Suppressor macrophage (primary cell): Measurements from ENCODE around the gene CARD10.
A peak's percentile ranks its signal among the peaks of the same experiment; 100 is the strongest.
"Not testable (repeated sequence)": the region's sequence is repeated elsewhere in the genome, so short reads cannot be mapped to it uniquely, and the experiment has no call there.

ENCODE experiments used
- DNase-seq, 4 experiments: peaks; one replicate each; pipeline ENCODE4 v3.0.0-alpha.2; 2020 to 2022

CARD10 gene

DNA sequence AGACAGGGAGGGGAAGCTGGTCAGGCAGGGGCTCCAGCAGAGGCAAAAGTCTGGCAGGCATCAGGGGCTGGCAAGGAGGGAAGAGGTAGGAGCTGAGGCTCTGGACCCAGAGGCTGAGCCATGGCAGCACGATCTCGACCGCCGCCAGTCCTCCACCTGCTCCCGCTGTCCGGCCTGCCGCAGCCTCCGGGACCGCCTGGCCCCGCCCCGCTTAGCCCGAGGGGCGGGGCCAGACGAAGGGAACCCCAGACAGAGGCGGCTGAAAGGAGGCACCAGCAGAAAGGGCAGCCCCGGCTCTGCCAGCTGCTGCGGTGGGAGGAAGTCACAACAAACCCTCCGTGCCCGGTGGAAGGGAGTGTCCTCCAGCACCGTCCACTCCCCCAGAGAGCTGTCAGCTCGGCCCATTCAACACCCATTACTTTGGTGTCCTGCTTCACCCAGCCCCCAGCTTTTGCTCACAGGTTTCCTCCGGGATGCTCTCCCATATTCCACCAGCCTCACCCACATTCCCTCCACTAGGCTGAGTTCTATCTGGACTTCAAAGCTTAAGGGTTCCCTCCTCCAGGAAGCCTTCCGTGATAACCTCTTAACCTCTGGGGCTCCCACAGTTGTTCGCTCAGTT is 32.9 kb downstream of the CARD10 start, which contains the start of gene MFNG:
TSS of gene MFNG (minus strand) at position 161 of the 622 bp plus-strand sequence. CDS start 207 bp downstream, outside the sequence.
- peak; percentile 93 to 96 (median 95) for DNase-seq

DNA sequence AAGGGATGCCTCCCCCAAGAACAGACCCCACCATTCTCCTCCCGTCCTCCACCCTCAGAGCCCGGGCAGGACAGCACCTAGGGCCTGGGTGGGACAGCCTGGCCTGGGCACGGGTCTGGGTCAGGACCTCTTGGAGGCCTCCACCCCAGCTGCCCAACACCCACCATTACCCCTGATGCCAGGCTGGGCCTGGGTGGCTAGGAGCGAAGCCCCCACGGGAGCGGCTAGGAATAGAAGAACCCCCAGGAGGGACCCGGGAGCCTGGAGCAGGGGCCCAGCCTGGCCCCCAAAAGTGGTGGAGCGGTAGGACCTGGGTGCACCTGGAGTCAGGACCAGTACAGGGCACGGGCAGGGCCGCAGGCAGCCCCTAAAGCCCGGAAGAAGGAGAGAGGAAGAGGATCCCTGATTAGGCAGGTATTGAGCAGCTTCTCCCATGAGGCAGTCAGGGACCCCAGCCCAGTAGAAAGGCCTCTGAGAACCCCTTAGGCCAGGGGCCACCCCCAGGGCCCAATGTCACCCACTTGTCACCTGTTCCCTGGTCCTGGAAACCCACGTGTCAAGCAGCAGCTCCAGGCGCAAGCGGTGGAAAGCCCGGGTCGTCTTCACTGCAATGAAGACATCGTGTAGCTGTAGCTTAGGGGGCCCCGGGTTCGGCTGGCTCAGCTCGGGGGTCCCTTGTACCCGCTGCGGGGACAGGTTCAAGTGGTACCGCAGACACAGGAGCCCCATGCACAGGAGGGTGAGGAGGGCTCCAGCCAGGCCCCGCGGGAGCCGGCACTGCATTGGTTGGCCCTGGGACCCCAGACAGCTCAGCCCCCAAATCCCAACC is 33.6 kb downstream of the CARD10 start:
- DNase-seq: peak in 2 of 4 experiments; percentile 12 to 27

DNA sequence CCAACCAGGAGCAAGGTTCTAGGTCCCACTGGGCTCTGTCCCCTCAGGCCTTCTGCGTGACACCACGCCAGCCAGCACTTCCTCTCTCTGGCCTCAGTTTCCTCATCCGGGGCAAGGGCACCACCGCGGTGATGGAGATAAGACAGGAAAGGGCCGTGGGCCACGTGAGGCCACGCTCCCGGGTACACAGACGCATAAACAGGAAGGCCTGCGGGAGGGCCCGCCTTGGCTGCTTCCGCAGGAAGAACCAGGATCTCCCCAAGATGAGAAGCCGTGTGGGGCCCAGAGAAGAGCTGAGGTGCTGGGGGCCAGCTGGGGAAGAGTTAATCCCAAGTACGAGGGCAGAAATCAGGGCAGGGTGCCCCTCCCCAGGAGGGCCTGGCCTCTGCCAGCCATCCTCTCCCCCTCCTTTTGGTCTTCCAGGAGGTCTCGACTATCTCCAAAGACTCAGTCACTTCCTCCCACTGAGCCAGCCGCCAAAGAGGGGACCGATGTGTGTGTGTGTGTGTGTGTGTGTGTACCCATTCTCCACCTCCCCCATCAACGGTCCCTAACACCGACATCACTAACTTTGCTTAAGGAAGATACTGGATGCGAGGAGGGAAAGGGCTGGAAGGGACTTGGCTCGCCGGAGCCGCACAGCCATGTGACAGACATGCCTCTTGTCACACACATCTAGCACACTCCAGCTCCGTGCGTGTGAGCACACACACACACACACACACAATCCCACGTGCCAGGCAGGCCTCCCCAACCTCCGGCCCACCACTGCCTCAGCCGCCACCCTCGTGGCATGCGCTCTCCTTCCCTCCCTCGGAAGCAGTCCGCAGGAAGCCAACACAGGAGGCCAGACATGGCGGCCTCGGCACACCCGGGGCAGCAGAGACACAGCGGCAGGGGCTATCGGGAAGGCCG is 34.5 kb downstream of the CARD10 start:
- DNase-seq: peak; percentile 89 to 95 (median 92)

DNA sequence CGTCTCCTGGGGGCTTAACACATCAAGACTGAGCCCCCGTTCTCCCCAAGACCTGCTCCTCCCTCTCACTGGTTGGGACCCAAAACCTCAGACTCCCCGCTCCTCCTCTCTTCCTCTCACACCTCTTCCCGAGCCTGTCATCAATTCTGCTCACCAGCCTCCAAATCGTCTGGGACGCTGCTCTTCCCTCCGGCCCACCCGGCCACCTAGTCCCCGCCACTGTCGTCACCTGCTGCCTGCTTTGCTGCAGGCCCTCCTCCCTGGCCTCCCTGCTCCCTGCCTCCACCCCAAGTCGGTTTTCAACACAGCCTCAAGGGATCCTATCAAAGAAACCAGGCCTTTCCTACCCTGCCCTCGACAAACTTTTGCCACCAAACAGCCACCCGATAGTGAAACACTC is 36.2 kb downstream of the CARD10 start:
- DNase-seq: no peak

DNA sequence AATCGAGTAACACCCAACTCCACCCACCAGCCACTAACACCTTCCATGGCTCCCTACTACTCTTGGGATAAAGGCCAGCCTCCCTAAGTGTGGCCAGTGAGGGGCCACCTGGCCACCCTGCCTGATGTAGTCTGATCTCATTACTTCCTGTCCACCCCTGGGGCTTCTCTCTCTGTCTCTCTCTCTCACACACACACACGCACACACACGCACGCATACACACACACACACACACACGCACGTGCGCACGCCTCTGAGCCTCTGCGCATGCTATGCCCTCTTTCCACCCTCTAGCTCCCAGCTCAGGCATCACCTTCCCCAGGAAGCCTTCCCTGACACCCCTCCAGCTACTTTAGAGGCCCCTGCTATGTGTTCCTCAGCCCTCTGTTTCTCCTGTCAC is 37.0 kb downstream of the CARD10 start:
- no peak for DNase-seq

DNA sequence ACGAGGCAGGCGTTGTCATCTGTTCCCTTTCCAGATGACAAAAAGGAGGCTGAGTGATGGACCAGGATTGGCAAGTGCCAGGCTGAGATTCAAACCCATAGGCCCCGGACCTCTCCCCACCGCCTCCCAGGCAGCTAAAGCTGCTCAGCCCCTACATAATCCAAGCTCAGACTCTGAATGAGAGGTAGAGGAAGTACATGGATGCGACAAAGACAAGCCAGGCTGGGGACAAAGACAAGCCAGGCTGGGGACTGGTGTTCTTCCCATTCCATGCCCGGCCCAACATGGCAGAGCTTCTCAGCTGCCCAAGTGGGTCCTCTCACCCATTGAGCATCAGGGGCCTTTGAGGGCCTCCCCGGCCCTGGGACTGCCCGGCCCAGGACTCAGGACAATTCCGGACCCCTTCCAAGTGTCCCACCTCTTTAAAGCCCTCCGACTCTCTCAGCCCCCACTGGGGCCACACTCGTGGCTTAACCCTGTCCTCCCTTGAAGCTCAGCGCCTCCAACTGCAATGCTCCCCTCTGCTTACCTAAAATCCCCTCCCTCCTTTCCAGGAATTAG is 37.8 kb downstream of the CARD10 start:
- no peak for DNase-seq

DNA sequence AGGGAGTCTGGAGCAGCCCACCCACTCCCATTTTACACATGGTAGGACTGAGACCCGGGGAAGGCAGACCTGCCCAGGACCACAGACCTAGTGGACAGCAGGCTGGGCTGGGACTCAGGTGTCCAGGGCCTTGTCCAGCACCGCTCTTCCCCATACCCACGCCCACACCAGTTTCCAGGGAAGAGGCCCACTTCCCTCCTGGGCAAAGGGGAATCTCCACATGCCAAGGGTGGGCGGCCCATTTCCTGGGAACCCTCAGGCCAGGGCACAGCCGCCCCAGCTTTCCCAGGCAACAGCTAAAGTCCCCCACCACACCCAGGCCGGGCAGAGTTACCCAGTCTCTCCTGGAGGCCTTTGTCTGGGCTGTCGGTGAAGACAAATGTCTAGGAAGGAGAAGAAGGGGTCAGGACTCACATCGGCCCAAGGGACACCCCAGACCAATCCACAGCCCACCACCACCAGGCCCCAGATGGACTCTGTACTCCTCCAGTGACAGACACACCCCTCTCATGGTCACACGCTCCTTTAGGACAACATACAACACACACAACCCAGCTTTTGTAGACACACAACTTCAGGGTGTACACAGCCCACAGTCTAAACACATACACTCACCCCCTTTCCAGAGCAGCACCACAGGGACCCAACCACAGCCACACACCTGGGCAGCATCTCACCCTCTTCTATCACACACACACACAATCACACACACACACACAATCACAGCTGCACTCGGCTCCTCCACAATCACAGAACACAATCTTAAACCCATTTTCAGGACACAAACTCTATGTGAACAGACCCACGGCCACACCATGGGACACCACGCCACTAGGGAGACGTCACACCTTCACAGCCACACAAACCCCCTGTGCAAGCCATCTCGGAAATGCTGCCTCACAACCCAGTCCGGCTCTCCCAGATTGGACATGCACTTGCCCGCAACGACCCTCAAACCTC is 38.5 kb downstream of the CARD10 start:
- DNase-seq: peak in 2 of 4 experiments; percentile 13 to 37

DNA sequence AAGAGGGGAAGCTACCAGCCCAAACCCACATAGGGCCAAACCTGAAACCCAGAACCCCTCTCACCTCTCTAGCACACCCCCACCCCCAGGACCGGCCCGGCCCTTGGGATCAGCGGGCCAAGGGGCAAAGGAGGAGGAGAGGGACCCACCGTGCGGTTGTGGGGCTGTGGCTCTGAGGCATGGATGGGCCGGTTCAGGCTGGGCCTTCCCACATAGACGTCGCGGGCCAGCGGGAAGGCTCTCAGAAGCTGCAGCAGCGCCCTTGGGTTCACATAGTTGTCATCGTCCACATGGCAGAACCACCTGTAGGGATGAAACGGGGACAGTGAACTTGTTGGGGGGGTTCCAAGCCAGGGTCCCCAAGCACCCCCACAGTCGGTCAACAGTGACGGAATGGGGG is 40.0 kb downstream of the CARD10 start:
- DNase-seq: no peak

DNA sequence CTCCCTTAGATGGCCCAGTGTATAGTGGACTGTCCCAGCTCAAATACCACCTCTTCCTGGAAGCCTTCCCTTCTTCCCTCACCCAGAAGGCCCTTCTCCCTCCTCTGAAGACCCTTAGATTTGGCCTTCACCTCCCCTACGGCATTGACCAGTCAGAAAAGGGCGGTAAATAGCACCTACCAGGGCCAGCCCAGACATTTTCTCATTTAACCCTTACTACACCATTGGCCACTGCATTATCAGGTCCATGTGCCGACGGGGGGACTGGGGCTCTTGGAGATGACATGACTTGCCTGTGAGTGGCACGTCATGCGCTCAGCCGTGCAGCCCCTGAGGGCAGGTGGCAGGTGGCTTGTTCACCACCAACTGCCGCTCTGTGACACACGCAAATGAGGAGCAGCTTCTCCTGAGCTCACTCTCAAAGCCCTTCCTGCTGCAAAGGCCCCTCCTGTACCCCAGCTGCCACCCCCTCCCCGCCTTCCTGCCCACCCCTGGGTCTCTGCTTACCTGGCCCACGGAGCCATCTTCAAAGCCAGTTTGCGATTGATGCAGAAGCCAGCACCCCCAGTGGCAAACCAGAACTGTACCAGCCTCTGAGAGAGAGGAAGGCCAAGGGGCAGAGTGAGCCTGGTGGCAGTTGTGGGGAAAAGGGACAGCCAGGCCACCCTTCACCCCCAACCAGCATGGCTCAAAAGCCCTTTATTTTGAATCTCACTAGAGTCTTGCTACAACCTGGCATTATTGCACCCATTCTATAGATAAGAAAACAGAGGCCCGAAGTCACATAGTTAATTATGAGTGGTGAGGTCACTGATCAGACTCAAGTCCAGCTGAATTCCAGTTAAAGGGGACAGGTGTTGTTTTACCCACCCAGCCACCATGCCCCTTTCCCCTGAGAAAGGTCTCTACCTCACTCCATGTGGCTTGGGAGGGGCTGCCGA is 42.6 kb downstream of the CARD10 start:
- DNase-seq: no peak

DNA sequence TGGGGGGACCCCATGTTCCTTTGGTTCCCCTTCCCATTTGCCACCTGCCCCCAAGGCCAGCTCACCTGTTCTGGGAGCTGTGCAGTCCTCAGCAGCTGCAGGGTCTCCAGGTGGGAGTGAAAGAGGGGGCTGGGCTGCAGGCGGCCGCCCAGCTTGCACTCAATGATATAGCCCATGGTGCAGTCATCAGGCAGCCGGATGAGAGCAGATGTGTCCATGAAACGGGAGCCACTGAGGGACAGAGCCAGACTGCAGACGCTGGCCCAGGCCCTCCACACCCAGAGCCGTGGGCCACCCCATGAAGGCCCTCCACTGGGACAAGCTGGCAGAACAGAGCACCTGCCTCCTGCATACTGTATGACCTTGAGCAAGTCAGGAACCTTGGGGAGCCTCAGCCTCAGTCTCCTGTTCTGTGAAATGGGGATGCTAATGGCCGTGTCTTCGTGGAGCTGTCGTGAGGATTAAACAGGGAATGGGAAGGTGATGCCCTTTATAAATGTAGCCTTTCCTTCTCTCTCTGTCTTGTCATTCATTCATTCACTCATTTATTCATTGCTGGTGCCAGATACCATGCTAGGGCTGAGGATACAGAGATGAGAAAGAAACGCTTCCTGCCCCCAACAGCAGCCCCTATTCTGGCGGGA is 44.6 kb downstream of the CARD10 start:
- no peak for DNase-seq

DNA sequence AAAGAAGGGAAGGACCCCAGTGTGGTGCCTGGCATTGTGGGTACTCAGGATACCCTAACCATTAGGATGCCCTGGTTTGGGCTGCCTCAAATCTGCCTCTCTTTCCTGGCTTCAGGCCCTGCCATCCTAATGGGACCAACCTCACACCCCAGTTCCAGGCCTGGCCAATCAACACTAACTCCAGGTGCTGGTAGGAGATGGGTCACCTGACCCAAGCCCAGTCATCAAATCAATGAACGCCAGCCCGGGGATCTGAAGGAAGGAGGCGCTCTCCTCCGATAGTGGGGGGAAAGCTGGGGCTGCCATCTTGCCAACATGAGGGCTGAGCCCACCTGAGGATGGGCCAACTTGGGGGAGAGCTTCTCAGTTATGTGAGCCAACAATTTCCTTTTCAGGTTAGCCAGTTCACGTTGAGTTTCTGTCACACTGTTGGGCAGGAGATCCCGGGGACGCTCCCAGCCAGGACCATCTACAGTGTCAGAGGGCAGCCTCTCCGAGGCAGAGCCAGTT is 45.7 kb downstream of the CARD10 start:
- no peak for DNase-seq

DNA sequence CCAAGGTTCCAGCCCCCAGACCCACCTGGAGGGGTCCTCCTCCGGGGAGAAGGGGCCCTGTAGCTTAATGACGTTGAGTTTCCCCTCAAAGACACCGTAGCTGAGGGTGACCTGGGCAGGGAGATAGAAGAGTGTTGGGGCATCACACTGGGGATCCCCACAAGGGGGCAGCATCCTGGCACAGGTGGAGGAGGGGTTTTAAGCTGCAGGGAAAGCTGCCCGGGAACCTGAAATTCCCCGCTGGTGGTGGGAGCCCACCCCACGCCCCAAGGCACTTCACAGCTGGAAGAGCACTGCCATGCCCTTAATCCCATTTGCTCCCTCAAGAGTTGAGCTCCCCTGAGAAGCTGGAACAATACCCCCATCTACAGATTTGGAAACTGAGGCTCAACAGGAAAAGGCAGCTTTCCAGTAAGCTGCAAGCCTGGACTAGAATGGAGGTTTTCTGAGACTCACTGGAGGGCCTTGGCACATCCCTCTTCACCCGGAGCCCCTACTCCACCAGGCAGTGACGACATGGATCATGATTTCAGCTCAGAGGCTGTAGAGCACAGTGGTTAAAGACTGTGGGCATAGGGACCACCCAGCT is 46.7 kb downstream of the CARD10 start:
- peak; percentile 18 to 65 (median 45) for DNase-seq

DNA sequence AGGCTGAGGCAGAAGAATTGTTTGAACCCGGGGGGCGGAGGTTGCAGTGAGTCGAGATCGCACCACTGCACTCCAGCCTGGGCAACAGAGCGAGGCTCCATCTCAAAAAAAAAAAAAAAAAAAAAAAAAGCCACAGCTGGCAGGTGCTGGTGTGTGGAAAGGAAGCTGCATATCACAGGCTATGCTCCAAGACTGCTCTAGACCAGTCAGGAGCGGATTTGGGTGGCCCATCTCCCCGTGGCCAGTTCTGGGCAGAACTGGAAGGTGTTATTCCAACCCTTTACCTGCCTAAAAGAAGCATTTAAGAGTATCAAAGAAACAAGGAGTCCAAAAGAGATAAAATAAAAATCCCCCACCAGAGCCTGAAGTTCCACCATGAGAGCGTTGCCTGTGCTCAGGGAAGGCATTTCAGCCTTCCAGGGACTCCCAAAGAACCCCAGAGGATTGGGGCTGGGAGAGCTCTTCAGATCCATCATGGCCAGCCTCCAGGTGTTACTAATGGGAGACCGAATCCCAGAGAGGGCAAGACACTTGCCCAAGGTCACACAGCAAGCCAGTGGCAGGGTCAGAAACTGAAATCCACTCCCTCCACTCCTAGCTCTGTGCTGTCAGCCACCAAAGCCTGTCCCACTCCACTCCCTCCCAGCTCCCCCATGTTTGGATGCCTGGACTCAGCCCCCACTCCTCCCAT is 47.3 kb downstream of the CARD10 start:
- no peak for DNase-seq

DNA sequence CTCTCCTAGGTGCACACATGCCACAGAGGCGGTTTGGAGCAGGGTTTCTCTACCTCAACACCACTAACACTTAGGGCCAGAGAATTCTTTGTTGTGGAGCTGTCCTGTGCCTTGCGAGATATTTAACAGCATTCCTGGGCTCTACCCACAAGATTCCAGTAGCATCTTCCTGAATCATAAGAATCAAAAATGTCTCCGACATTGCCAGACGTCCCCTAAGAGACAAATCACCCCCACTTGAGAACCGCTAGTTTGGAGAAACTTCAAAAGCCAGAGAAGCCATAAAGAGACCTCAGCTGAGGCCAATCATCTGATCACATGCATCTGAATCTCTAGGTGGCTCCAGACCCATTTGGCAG is 49.1 kb downstream of the CARD10 start:
- no peak for DNase-seq

DNA sequence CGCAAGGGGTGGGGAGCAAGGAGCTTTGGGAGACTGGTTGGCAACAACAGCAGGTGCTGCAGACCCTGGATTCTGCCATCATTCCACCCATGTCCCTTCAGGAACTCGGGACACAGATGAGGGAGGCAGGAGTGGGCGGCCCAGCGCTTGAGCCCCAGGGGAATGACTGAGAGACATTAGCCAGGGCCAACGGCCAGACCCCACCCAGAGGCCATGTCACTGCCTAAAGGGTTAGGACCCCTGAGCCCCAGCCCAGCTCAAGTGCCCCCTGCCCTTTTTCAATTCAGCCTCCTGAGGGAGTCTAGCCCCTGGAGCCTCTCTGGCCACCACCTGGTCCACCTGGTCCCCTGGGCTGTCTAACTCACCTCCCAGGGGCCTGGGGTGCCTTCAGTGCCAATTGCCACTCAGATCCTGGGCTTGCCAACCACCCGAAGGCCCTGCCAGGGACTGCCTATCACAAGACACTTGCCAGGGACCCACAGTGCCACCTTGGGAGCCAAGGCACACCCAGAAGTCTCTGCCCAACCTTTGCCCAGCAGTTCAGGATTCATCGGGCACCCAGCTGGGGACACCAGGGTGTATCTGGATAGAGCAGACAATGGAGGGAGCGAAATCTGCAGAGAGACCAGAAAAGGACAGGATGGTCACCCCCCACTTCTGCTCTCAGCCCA is 49.7 kb downstream of the CARD10 start:
- DNase-seq: no peak

DNA sequence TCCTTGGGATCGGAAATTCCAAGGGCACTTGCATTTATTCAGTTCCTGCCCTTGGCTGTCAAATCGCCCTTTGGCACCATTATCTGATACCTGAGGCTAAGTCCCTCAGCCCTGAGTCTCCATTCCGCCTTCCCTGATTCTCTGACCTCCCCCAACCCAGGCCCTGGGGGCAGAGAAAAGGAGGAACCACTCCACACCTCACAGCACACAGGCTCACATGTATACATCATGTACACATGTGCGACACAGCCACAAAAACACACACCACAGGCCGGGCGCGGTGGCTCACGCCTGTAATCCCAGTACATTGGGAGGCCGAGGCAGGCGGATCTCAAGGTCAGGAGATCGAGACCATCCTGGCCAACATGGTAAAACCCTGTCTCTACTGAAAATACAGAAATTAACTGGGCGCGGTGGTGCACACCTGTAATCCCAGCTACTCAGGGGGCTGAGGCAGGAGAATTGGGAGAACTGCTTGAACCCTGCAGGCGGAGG is 51.0 kb downstream of the CARD10 start:
- not testable (repeated sequence) for DNase-seq

DNA sequence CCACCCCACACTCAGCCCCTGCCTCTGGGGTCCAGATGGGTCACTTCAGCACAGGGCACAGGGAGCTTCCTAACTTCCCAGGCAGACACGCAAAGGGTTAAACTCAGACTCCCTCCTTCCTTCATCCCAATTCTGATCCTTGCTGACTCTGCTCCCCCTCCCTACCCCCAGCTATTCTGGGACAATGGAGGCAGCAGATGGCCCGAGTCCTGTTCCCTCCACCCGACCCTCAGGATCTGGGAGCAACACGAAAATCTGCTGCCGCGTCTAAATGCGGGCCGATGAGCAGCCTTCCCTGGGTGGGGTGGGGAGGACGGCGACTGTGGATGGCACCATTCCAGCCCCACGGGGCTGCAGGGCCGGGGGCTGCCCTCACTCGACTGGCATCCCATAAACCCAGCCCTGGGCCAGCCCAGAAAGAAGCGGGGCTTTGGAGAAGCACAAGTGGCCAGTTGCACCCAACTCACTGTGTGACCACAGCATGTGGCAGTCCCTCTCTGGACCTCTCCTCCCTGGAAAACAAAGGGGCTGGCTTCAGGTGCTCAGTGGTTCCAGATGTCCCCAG is 51.7 kb downstream of the CARD10 start:
- no peak for DNase-seq
